ENCODE data around the gene COA1.

DNA sequence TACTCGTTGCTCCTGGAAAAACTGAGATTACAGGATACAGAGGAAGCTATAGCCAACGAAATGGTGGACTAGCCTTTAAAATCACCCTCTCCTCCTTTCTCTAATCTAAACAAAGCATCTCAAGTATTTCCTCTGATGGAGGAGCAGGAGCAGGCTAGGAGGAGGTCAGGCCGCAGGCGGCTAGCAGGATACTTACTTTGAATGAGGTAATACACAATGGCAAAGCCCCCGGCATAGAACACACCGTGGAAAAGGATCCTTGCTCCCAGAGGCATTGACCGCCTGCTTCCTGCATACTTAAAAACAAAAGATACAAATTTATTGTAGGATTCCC, 82.0 kb downstream of the COA1 start:
- no peak for TF ChIP-seq RAD21 (conservative IDR thresholded peaks at IDR 0.05 in 1 of 2, IDR thresholded peaks at IDR 0.05 in 1 of 2)
- TF ChIP-seq RNF2 (IDR thresholded peaks at IDR 0.05; ENCODE audit: borderline replicate concordance, low read depth): no peak
- TF ChIP-seq, protein P1, sequence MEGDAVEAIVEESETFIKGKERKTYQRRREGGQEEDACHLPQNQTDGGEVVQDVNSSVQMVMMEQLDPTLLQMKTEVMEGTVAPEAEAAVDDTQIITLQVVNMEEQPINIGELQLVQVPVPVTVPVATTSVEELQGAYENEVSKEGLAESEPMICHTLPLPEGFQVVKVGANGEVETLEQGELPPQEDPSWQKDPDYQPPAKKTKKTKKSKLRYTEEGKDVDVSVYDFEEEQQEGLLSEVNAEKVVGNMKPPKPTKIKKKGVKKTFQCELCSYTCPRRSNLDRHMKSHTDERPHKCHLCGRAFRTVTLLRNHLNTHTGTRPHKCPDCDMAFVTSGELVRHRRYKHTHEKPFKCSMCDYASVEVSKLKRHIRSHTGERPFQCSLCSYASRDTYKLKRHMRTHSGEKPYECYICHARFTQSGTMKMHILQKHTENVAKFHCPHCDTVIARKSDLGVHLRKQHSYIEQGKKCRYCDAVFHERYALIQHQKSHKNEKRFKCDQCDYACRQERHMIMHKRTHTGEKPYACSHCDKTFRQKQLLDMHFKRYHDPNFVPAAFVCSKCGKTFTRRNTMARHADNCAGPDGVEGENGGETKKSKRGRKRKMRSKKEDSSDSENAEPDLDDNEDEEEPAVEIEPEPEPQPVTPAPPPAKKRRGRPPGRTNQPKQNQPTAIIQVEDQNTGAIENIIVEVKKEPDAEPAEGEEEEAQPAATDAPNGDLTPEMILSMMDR (IDR thresholded peaks at IDR 0.05): no peak
- TF ChIP-seq RCOR1 (IDR thresholded peaks at IDR 0.05; ENCODE audit: low read depth, low read length): no peak
- no peak for TF ChIP-seq CEBPB (IDR thresholded peaks at IDR 0.05)
- TF ChIP-seq PHF8 (IDR thresholded peaks at IDR 0.05; ENCODE audit: borderline replicate concordance, low read depth): no peak
- TF ChIP-seq CBX8 (IDR thresholded peaks at IDR 0.05): no peak
- TF ChIP-seq GATA3 (IDR thresholded peaks at IDR 0.05; ENCODE audit: borderline replicate concordance): no peak
- no peak for TF ChIP-seq SMC3 (IDR thresholded peaks at IDR 0.05)

Data from A549 (cell line).